CD4-positive, alpha-beta T cell treated with Interleukin-15 for 4 hours (primary cell): Measurements from ENCODE around the gene INF2.
"Not testable (repeated sequence)": the region's sequence is repeated elsewhere in the genome, so short reads cannot be mapped to it uniquely, and the experiment has no call there.

ENCODE experiments used
- DNase-seq: peaks from one replicate; pipeline ENCODE4 v3.0.0-alpha.2; 2020; ENCODE audit warnings: low spot score

The INF2 gene

GRCh38 chr14:104734991-104735779, 45.8 kb downstream of the INF2 start:
- DNase-seq: no peak

DNA sequence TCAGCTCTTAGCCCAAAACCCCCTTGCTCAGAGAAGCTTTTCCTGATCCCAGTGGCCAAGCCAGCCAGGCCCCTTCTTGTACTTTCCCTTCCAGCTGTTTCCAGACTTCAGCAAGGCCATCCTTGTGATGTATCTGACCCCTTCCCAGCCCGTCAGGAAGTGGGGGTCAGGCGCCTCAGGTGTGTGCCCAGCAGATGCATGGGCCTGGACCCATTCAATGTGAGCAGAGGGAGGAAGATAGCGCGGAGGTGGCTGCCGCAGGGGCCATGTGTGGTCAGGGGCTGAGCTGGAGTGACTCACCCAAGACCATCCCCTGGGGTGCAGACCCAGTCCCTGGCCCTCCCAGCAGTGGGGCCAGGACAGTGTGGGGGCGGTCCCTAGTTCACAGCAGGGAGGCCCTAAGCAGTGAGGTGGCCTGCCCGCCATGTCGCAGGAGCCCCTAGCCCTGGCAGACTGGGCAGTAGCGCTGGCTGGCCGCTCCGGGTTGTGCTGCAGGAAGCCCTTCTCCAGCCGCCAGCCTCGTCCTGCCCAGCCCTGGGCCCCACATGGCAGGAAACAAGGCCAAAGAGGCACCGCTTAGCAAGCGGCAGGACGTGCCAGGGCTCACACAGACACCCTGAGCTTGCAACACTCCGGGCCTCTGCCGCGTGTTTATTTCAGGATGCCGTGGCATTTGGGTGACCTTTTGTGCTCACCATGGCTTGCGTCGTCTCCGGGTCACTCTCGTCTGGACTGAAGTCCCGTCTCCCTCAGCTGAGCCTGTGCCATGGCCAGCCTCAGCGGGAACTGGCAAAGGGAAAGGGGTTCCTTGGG, 46.6 kb downstream of the INF2 start:
- no peak for DNase-seq

DNA sequence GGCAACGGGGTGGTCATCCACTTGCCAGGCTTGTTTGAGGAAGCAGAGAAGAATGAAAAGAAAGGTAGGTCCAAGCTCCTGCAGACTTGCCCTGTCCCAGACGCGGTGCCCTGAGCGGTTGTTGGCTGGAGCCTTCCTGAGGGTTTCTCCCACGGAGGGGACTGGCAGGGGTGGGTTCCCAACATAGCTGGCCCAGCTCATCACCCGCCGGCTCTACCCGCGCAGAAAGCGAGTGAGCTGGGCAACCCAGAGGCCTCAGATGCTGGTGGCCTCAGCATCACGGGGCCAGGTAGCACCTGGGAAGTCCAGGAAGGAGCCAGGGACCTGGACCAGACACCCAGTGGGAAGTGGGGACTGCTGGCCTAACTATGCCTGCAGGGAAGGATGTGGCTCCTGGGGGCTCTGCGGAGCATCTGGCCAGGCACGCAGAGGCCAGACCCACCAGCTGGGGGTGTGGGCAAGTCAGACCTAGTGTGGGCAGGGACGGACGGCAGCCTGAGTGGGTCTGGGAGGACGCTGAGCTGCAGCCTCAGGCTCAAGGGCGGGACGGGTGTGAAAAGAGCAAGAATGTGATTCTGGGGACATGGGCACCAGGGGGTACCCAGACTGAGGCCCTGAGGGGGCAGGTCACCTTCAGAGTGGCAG, 49.1 kb downstream of the INF2 start:
- DNase-seq: no peak

GRCh38 chr14:104739026-104739425, 49.6 kb downstream of the INF2 start:
- no peak for DNase-seq

- no peak for DNase-seq
These were observed 50.4 kb downstream of the INF2 start for GRCh38 chr14:104739546-104740516.

- DNase-seq: no peak
These were observed 51.8 kb downstream of the INF2 start for GRCh38 chr14:104741108-104741802.

- no peak for DNase-seq
These were observed 52.4 kb downstream of the INF2 start for GRCh38 chr14:104741803-104742251.

- DNase-seq: no peak
These were observed 53.4 kb downstream of the INF2 start for GRCh38 chr14:104742586-104743455.

DNA sequence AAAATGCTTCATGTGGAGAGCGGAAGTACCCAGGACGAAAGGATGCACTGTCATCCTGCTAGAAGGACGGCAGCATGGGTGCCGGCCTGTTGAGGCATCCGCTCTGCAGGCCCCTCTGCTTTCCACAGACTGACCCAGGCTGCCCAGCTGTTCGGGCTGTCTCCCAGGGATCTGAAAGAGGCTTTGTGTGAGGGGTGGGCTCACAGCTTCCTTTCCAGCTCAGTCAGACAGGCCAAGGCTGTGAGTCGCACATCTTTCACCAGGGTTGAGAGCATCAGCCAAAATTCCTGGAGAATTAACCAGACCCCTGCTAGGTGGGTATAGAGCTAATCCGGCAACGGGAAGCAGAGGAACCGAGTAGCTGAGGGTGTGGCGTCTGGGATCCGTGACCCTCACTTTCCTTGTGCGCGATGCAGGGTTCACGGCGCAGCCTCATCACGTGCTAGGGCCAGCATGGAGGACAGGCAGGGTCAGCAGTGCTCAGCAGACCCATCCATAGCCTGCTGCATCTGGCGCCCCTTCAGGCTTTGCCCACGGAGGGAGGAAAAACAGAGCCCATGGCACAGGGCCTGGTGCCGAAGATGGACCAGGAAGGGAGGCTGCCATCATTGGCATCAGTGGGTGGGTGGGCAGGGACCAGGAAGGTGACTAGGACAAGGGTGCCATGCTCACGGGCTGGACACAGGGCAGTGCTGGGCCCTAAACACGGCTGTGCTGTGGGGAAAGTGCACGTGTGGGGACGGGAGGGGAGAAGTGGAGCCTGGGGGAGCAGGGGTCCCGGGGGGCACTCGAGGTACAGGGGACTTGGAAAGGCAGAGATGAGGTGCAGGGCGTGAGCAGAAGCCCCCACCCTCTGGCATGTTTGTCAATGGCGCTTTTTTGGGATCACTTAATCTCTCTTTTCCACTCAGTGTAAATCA, 54.3 kb downstream of the INF2 start:
- DNase-seq: no peak

DNA sequence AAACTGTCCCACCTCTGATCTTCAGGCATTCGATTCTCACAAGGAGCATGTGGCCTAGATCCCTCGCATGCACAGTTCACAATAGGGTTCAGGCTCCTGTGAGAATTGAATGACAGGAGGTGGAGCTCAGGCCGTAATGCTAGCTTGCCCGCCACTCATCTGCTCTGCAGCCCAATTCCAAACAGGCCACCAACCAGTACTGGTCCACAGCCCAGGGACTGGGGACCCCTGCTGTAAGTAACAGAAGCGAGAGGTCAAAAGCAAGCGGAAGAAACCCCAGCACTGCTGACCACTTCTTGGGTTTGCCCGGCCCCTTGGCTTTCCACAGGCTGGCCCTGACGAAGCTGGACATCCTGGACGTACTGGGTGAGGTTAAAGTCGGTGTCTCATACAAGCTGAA, 55.1 kb downstream of the INF2 start:
- no peak for DNase-seq

DNA sequence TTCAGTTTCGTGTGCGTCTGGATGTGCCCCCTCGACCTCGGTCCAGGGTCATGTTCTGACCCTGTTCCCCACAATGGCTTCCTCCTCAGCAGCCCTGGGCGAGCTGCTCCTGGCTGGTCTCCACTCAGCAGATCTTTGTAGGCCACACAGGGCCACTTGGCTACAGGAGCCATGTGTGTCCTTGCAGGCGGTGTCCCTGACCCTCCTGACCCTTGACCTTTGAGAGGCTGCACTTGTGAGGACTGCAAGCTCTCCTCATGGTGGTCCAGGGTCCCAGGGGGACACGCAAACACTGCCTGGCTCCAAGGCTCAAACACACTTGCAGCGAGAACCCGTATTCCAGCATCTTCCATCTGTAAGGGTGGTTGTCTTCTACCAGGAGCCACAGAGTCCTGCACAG, 56.0 kb downstream of the INF2 start:
- no peak for DNase-seq

DNA sequence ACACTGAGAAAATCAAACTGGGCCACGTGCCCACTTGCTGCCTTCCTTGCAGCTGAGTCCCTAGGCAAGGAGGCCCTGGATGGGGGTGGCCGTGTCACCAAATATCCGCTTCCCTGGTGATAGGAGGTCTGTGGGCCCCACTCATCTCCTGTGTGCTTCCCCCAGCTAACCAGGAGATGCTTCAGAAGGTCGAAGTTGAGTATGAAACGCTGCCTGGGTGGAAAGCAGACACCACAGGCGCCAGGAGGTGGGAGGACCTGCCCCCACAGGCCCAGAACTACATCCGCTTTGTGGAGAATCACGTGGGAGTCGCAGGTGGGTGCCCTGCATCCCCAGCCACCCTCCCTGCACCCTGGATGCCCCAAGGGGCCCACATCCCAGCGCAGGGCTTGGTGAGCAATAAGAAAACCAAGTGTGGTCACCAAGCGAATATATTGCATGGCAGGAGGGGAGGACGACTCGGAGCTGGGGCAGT, 56.7 kb downstream of the INF2 start:
- DNase-seq: no peak

DNA sequence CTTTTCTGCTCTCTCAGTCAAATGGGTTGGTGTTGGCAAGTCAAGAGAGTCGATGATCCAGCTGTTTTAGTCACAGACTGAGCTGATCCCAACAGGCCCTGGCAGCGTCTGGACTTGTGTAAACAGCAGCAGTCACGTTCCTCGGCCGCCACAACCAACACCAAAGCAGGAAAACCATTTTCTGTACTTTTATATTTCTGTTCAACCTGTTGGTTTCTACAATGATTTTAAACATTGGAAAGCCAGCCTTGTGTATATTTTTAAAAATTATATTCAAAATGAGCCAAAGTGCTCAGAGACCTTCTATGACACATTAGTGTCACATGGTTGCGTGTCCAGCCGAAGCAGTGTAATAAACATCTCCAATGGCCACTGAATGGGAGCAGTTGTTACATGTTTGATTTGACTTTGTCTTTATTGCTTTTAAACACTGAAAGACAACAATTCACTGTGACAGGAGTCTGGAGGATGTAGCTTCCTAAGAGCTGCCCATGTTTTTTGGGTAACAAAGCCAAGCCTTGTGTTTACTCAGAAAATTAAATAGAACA, 57.6 kb downstream of the INF2 start:
- no peak for DNase-seq

DNA sequence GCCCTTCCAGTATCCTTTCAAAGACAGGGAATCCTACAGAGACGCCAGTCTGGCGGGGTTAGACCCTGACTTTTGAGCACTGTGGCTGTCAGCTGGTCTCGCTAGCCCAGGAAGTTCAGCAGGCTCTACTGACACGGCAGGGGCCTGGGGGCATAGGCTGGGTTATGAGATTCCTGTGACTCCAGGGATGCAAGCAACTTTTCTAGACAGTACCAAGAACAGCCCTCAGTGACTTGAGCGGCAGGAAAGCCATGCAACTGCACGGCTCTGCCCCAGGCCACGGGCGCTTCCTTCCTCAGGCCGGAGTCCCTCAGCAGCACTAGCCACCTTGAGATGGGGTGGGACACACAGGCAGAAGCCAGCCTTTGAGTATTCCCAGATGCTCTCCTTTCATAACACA, 58.5 kb downstream of the INF2 start:
- DNase-seq: no peak

DNA sequence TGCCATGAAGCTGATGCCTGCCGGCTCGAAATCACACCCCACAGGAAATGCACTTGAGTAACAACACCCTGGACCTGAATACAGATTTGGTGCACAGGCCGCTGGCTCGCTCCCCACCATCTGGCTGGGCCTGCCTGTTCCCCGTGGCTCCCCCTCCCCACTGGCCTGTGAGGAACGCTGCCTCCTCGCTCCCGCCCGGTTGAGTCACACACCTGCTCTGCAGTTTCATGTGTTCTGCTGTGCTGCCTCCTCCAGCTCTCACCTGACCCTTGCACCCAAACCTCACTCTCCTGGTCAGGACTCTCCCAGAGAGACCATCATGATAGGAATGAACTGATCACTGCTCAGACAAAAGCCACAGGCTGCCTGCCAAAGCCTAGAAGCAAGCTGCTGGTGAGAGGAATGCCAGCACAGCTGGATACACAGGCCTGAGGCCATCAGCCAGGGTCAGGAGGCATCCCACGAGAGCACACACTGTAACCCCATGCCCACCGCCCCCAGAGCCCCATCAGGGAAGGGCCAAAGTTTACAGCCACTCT, 59.8 kb downstream of the INF2 start:
- no peak for DNase-seq

- no peak for DNase-seq
These were observed 60.8 kb downstream of the INF2 start for GRCh38 chr14:104750056-104750752.

GRCh38 chr14:104750753-104751057, 61.3 kb downstream of the INF2 start:
- not testable (repeated sequence) for DNase-seq
